Raji (cell line): ENCODE data around the gene STYK1.

ENCODE experiments used
- POLR2A ChIP-seq: IDR thresholded peaks from 2 replicates; pipeline ENCODE4 v1.6.1; 2011; ENCODE audit warnings: low read depth, low read length, control low read depth; ENCODE audit not compliant: insufficient read depth

STYK1 gene

GRCh38 chr12:10613349-10614055, 60.4 kb downstream of the STYK1 start, which contains the start of gene MAGOHB:
TSS of gene MAGOHB (minus strand) at chr12:10613609. CDS start at chr12:10613532, 77 bp downstream.
- peak; percentile 81 for TF ChIP-seq POLR2A

DNA sequence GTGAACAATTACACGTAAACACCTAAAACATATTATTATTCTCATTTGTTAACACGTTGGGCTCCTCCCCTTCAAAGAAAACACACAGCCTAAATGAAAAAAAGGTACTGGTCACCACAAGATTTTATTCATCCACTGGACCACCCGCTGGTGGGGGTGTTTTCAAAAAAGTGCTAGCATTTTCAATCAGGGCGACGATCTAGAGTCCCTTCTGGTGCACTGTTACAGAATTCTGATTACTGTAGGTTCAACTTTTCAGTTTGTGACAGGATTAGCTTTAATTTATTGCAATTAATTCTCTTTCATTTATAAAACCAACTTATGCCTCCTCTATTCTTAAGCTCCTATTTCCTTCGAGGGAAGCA, 60.9 kb downstream of the STYK1 start:
- no peak for TF ChIP-seq POLR2A

GRCh38 chr12:10612110-10612509, 61.7 kb downstream of the STYK1 start:
- no peak for TF ChIP-seq POLR2A

- no peak for TF ChIP-seq POLR2A
Measured at GRCh38 chr12:10610188-10610587, 63.7 kb downstream of the STYK1 start.

GRCh38 chr12:10607885-10608458, 65.9 kb downstream of the STYK1 start:
- TF ChIP-seq POLR2A = no peak

DNA sequence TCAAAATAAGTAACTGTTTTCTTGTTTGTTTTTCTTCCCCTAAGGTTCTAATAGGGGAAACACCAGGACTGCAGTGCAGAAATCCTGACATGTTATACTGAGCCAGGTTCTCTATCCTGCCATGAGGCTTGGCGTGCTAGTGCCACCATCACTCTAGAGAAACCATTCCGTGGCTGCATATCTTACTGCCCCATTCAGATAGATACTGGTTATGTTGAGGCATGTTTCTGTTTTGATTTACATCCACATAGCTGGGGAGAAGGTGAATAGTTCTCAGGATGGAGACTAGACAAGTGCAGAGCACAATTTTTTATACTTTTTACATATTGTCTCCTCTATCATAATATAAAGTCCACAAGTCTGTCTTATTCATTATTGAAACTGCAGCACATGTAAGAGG, 72.0 kb downstream of the STYK1 start:
- TF ChIP-seq POLR2A = no peak

DNA sequence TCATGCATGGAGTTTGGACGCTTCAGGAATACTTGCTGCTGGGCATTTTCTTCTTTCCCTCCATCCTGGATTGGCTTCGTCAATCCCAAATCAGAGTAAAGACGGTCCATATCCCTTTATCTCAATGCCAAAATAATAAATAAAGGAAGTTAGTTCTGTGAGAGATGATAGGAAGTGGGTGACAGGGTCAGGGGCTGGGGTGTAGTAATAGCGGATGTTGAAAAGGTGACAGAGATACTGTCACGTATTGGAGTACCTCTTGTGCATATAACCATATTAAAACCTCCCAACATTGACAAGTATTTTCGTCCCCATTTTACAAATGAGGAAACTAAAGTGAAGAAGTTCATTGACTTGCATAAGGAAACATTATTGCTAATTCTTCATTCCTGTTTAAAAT, 72.9 kb downstream of the STYK1 start:
- TF ChIP-seq POLR2A = no peak

DNA sequence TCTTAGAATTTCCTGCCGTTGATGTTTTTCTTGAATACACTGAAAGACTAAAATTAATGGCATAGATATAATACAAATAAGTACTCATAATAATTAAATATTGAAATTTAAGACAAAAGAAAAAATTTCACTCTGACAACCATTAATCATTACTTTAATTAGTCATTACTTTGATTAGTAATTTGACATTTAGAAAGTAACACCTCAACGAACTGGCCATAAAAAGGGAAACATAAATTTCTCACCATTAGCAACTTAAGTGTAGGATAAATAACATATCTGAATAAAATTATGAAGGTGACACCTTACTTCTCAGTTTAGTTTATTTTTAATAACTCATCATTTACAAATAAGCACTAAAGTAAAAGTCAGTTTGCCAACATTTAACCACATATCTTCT, 78.0 kb downstream of the STYK1 start:
- TF ChIP-seq POLR2A = no peak

DNA sequence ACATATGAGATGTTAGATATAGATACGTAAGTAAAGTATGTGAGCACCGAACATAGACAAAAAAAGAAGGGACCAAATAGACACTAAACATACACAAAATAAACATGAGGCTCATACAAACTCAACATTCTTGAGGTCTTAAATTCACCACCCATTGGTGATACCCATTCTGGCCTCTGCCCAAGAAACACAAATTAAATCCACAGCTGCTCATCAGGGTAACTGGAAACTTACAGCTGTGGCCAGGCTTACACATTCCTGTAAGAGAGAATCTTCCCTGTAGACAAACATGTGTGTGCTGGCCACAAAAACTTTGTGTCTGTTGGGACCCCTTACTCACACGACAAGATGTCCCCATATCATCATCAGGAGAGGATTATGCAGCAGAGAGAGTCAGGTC, 82.9 kb downstream of the STYK1 start:
- TF ChIP-seq POLR2A = no peak

DNA sequence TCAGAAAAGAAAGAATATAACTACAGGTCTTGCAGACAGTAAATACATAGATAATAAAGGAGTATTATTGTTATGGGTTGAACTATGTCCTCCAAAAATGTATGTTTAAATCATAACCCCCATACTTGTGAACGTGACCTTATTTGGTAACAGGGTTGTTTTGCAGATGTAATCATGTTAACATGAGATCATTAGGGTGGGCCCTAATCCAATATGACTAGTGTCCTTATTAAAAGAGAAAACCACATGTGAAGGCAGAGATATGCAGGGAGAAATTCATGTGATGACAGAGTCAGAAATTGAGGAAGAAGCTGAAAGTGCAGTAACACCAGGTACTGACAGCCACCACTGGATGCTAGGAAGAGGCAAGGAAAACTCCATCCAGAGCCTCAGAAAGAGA, 89.4 kb downstream of the STYK1 start:
- no peak for TF ChIP-seq POLR2A

- TF ChIP-seq POLR2A = no peak
Measured at GRCh38 chr12:10582704-10583103, 91.1 kb downstream of the STYK1 start.

DNA sequence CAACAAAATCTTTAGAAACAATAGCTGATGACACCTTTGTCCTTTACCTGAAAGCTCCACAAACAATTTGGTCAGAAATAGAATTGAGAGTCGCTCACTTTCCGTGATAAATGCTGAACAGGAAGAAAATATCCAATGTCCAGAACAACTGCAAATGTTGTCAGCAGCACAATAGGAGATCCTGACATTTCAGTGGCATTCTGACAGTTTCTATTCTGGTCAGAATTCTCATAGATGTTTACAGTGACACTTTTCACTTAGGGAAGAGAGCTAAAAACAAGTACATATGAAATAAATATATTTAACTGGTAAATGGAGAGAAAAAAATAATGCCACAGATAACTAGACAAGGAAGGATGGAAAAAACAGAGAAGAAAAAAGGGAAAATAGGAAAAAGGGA, 99.5 kb downstream of the STYK1 start:
- TF ChIP-seq POLR2A = no peak

DNA sequence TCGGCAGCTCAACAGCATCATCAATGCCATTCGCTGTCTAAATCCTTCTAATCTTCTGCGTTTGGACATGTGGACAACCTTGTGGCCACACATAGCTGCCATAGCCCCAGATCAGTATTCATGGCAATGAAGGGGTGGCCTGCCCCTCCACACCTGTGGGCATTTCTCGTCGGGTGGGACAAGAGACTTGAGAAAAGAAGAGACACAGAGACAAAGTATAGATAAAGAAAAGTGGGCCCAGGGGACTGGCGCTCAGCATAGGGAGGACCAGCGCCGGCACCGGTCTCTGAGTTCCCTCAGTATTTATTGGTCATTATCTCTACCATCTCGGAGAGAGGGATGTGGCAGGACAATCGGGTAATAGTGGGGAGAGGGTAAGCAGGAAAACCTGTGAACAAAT, 102.7 kb downstream of the STYK1 start:
- no peak for TF ChIP-seq POLR2A
